PC-9 (cell line): Measurements from ENCODE around the gene NIPAL3.

Experiments used
- EZH2 ChIP-seq: fragments of 200-600 bp; sonication (generic); IDR thresholded peaks from 2 replicates; pipeline ENCODE4 v1.8.0; 2017; ENCODE audit warnings: antibody characterized with exemption, low read depth
- TF ChIP-seq, protein P1 (sequence below): fragments of 200-600 bp; sonication (generic); conservative IDR thresholded peaks from 2 replicates; pipeline ENCODE4 v1.6.1; 2017; ENCODE audit warnings: mixed run types, antibody characterized with exemption, mild to moderate bottlenecking, moderate library complexity

DNA sequence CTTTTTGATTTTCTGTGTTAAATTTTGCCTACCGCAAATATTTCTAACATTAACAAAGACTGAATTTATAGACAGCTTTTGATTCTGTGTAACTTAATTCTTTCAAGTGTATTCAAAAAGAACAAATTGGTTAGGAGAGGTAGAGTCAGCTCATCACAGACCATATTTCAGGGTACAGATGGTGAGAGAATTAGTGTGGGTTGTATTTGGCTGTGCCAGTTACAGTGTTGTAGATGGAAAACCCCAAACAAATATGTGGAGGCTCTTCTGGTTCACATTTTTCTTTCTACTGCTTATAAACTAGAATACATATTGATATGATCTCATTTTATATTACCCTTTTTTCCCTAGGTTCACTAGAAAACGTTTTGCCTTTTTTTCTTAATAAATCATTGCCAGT is 98.1 kb downstream of the NIPAL3 start:
- TF ChIP-seq, protein P1, sequence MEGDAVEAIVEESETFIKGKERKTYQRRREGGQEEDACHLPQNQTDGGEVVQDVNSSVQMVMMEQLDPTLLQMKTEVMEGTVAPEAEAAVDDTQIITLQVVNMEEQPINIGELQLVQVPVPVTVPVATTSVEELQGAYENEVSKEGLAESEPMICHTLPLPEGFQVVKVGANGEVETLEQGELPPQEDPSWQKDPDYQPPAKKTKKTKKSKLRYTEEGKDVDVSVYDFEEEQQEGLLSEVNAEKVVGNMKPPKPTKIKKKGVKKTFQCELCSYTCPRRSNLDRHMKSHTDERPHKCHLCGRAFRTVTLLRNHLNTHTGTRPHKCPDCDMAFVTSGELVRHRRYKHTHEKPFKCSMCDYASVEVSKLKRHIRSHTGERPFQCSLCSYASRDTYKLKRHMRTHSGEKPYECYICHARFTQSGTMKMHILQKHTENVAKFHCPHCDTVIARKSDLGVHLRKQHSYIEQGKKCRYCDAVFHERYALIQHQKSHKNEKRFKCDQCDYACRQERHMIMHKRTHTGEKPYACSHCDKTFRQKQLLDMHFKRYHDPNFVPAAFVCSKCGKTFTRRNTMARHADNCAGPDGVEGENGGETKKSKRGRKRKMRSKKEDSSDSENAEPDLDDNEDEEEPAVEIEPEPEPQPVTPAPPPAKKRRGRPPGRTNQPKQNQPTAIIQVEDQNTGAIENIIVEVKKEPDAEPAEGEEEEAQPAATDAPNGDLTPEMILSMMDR: no peak
- TF ChIP-seq EZH2: no peak
